PC-3 (cell line): ENCODE data around the gene ZNF318. TPM values are rescaled to one million over a fixed set of nuclear protein-coding genes. Genes with fewer than 3 reads are reported as not detected.

ENCODE experiments used
- ATAC-seq: fragments of 200-7000 bp; cut with Tn5 transposase; 2 replicates; pipeline ENCODE4 v1.9.1; 2020; ENCODE audit warnings: mild to moderate bottlenecking, moderate library complexity
- BruUV-seq: library from RNA; stranded (reverse); fragments of 400-500 nt; replicated peaks from 2 replicates; lab custom pipeline; 2021; lab: Mats Ljungman, UMichigan
- CTCF ChIA-PET: fragments of 300-600 bp; sonication (Branson Sonifier 250); formaldehyde crosslinking; loops from one replicate; lab custom pipeline; 2022; ENCODE audit warnings: antibody characterized with exemption; lab: Charles Lee
- POLR2A ChIA-PET: fragments of 300-600 bp; sonication (Branson Sonifier 250); formaldehyde crosslinking; loops from one replicate; lab custom pipeline; 2022; ENCODE audit warnings: antibody characterized with exemption; ENCODE audit not compliant: unreplicated experiment; lab: Charles Lee
- DNase-seq: peaks from one replicate; pipeline ENCODE4 v3.0.0-alpha.2; 2015
- H2AFZ ChIP-seq: fragments of 300-600 bp; sonication (generic); 2 replicates; pipeline ENCODE4 v1.6.0; 2016; ENCODE audit warnings: antibody characterized with exemption, low read length
- H3F3A ChIP-seq: fragments of 300-600 bp; sonication (generic); one replicate; pipeline ENCODE4 v1.6.0; 2017; ENCODE audit warnings: antibody characterized with exemption, low read length, control low read depth, mild to moderate bottlenecking; ENCODE audit not compliant: unreplicated experiment
- H3K27ac ChIP-seq: fragments of 300-600 bp; sonication (generic); 2 replicates; pipeline ENCODE4 v1.5.1; 2016; ENCODE audit warnings: mild to moderate bottlenecking, low read length
- H3K27me3 ChIP-seq: fragments of 300-600 bp; sonication (generic); 2 replicates; pipeline ENCODE4 v1.6.1; 2016; ENCODE audit warnings: low read length, mixed read lengths
- H3K36me3 ChIP-seq: fragments of 300-600 bp; sonication (generic); 2 replicates; pipeline ENCODE4 v1.6.1; 2016; ENCODE audit warnings: low read depth, mixed run types, low read length, mixed read lengths
- H3K4me1 ChIP-seq: fragments of 300-600 bp; sonication (generic); 2 replicates; pipeline ENCODE4 v1.5.1; 2016; ENCODE audit warnings: low read length; ENCODE audit not compliant: insufficient read depth
- H3K4me2 ChIP-seq: fragments of 300-600 bp; sonication (generic); 2 replicates; pipeline ENCODE4 v1.6.0; 2016; ENCODE audit warnings: low read length
- H3K4me3 ChIP-seq: fragments of 300-600 bp; sonication (generic); 2 replicates; pipeline ENCODE4 v1.5.1; 2016; ENCODE audit warnings: mild to moderate bottlenecking, low read length, mixed read lengths
- H3K79me2 ChIP-seq: fragments of 300-600 bp; sonication (generic); 2 replicates; pipeline ENCODE4 v1.6.1; 2017; ENCODE audit warnings: low read length, mixed read lengths
- H3K9ac ChIP-seq: fragments of 300-600 bp; sonication (generic); 2 replicates; pipeline ENCODE4 v1.6.0; 2016; ENCODE audit warnings: mild to moderate bottlenecking, low read length
- H3K9me2 ChIP-seq: fragments of 300-600 bp; sonication (generic); replicated peaks from 2 replicates; pipeline ENCODE4 v1.6.1; 2016; ENCODE audit warnings: mixed run types, low read length, mixed read lengths
- H3K9me3 ChIP-seq: fragments of 300-600 bp; sonication (generic); 2 replicates; pipeline ENCODE4 v1.6.1; 2016; ENCODE audit warnings: low read length, mixed read lengths
- H4K20me1 ChIP-seq: fragments of 300-600 bp; sonication (generic); 2 replicates; pipeline ENCODE4 v1.6.1; 2016; ENCODE audit warnings: low read length, mixed read lengths
- CTCF ChIP-seq: fragments of 300-600 bp; sonication (generic); conservative IDR thresholded peaks from 2 replicates; pipeline ENCODE4 v1.5.1; 2017; ENCODE audit warnings: antibody characterized with exemption, low read depth, mild to moderate bottlenecking, low read length
- EZH2 ChIP-seq: fragments of 300-600 bp; sonication (generic); IDR thresholded peaks from one replicate; pipeline ENCODE4 v1.6.1; 2017; ENCODE audit warnings: antibody characterized with exemption, mild to moderate bottlenecking, low read length; ENCODE audit not compliant: unreplicated experiment
- EZH2phosphoT487 ChIP-seq: fragments of 300-600 bp; sonication (generic); IDR thresholded peaks from 2 replicates; pipeline ENCODE4 v1.6.1; 2018; ENCODE audit warnings: mild to moderate bottlenecking, antibody characterized with exemption, low read length, borderline replicate concordance
- intact Hi-C: fragments of 100-400 bp; cut with micrococcal nuclease; formaldehyde crosslinking; loops from 2 replicates; pipeline ENCODE4 v1.9.0; 2023
- total RNA-seq: library from RNA; depleted of rRNA; stranded (reverse); fragments of >200 nt; gene quantifications from 2 replicates; pipeline ENCODE4 v1.2.3, GENCODE V29; 2014

Gene ZNF318
- total RNA-seq, 1 experiment from 2014 or later, result 8.2 TPM

GRCh38 chr6:43292763-43293318, 76.6 kb downstream of the ZNF318 start:
- no peak overlapping the region for H3K4me3 ChIP-seq
- H4K20me1 ChIP-seq, result no peaks in the 10 kb centered on the region
- no peaks in the 10 kb centered on the region for H3K9me3 ChIP-seq
- no peak overlapping the region for H3K27ac ChIP-seq
- H3K27me3 ChIP-seq, result no peaks in the 10 kb centered on the region
- POLR2A ChIA-PET, result no interaction called here
- DNase-seq, result no peak
- H2AFZ ChIP-seq, result no peak overlapping the region
- intact Hi-C loops, result no loop called here
- BruUV-seq, result no TSS peak
- H3F3A ChIP-seq, result no peaks in the 10 kb centered on the region
- CTCF ChIA-PET, result no interaction called here
- no peaks in the 10 kb centered on the region for H3K79me2 ChIP-seq
- no peaks in the 10 kb centered on the region for H3K4me1 ChIP-seq
- no peaks in the 10 kb centered on the region for H3K36me3 ChIP-seq
- TF ChIP-seq EZH2 (no peak), CTCF (no peak), EZH2phosphoT487 (no peak)
- no peak overlapping the region for H3K9ac ChIP-seq
- H3K4me2 ChIP-seq, result no peak overlapping the region
- no peaks in the 10 kb centered on the region for H3K9me2 ChIP-seq
- ATAC-seq, result no peak

- no peak overlapping the region for H2AFZ ChIP-seq
- DNase-seq (no peak), ATAC-seq (no peak)
- no peaks in the 10 kb centered on the region for H3K79me2 ChIP-seq
- no peaks in the 10 kb centered on the region for H3K4me1 ChIP-seq
- H3K4me2 ChIP-seq, result no peak overlapping the region
- no TSS peak for BruUV-seq
- H3K9me2 ChIP-seq, result no peaks in the 10 kb centered on the region
- intact Hi-C loops, result no loop called here
- no peaks in the 10 kb centered on the region for H3F3A ChIP-seq
- CTCF ChIA-PET, result no interaction called here
- POLR2A ChIA-PET, result no interaction called here
- TF ChIP-seq EZH2 (no peak), CTCF (no peak), EZH2phosphoT487 (no peak)
- H3K9ac ChIP-seq, result no peak overlapping the region
- H3K4me3 ChIP-seq, result no peak overlapping the region
- H3K9me3 ChIP-seq, result no peaks in the 10 kb centered on the region
- H4K20me1 ChIP-seq, result no peaks in the 10 kb centered on the region
- H3K27me3 ChIP-seq, result no peaks in the 10 kb centered on the region
- H3K36me3 ChIP-seq, result no peaks in the 10 kb centered on the region
- no peak overlapping the region for H3K27ac ChIP-seq
These were observed 77.1 kb downstream of the ZNF318 start for GRCh38 chr6:43292341-43292740.

GRCh38 chr6:43291708-43292107, 77.7 kb downstream of the ZNF318 start:
- Histone ChIP-seq H3K4me2 (no peak overlapping the region), H3K9me3 (no peaks in the 10 kb centered on the region), H3K9ac (no peak overlapping the region), H3K36me3 (no peaks in the 10 kb centered on the region), H3F3A (no peaks in the 10 kb centered on the region), H3K4me1 (no peaks in the 10 kb centered on the region), H3K9me2 (no peaks in the 10 kb centered on the region), H3K27me3 (no peaks in the 10 kb centered on the region), H2AFZ (no peak overlapping the region), H3K79me2 (no peaks in the 10 kb centered on the region), H4K20me1 (no peaks in the 10 kb centered on the region), H3K27ac (no peak overlapping the region), H3K4me3 (no peak overlapping the region)
- intact Hi-C loops, result no loop called here
- TF ChIP-seq CTCF (no peak), EZH2phosphoT487 (no peak), EZH2 (no peak)
- CTCF ChIA-PET, result interaction anchor here (0.6 kb wide), 1 partner anchor 17 kb away, joined by 3 read pairs; the partner anchor contains the start of gene CRIP3
- BruUV-seq, result no TSS peak
- DNase-seq, result no peak
- POLR2A ChIA-PET, result no interaction called here
- no peak for ATAC-seq
